GM18858 (cell line): Measurements from ENCODE around the gene NUB1.

Source experiments
- ATAC-seq: cut with Tn5 transposase; IDR thresholded peaks from one replicate; pipeline ENCODE4 v1.9.1; 2021; ENCODE audit not compliant: unreplicated experiment

NUB1 gene

GRCh38 chr7:151374726-151375125 lies 33.1 kb downstream of the NUB1 start:
- no peak for ATAC-seq

DNA sequence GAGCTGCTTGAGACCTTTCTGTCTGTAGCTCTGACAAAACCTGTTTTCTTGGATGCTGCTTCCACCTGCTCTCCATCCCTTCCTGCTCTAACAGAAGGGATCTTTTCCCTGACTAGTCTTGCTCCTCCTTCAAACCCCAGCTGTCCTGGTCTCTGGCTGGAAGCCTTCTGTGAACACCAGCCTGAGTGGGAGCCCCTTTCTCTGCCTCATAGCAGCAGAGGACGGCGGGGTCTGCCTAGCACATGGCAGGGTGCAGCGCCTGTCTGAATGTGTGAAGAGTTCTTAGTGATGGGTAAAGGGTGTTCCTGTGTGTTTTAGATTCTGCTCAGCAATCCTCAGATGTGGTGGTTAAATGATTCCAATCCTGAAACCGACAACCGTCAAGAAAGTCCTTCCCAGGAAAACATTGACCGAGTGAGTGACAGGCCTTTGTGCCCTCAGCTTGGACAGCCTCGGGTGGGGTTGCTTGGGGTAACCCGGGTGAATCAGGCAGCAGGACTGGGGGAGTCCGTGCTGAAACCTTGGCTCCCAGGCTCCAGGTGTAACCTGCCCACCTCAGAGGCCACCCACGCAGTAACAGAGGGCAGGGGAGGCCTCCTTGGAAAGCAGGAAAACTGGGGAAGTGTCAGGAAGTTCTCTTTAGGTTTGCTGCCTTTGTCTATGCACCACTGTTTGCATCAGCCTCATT lies 34.1 kb downstream of the NUB1 start:
- ATAC-seq: no peak

DNA sequence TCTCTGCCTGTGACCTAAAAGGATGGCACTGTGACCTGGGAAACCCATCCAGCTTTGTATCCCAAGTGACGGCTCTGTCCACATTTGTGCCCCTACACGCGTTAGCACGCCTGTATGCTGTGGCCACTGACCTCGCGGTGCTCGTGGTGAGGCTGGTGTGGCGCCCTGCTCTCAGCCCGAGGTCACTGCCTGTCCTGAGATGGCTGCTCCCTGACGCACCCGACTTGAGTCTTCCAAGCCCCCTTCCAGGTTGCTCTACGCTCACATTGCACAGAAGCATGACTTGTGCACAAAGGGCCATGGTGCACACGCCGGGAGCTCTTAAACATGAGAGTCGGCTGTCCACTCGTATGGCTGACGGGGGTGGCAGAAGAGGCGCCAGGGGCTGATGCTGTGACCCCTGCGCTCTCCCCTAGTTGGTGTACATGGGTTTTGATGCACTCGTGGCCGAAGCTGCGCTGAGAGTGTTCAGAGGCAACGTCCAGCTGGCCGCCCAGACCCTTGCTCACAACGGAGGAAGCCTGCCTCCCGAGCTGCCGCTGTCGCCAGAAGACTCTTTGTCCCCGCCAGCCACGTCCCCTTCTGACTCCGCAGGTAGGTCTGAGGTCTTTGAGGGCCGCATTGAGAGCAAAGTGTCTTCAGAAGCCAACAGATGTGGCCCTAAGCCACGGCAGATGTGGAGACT lies 34.7 kb downstream of the NUB1 start:
- no peak for ATAC-seq

DNA sequence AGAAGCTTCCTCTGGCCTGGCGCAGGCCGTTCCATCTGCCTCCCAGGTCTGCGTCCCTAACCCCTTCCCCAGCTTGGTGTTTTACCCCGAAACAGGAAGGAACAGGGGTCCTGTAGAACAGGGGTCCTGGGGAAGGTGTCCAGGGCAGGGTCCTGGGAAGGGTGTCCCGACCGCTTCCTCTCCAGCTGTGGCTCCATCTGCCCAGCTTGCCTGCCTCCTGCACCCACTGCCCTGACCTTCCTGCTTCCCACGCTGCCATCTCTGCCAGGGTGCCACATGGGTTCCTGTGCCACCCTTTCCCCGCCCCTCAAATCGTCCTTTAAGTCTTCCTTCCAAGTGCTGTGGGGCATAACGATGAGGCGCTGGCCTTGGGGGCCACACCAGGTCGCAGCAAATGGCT lies 35.8 kb downstream of the NUB1 start:
- ATAC-seq: no peak

DNA sequence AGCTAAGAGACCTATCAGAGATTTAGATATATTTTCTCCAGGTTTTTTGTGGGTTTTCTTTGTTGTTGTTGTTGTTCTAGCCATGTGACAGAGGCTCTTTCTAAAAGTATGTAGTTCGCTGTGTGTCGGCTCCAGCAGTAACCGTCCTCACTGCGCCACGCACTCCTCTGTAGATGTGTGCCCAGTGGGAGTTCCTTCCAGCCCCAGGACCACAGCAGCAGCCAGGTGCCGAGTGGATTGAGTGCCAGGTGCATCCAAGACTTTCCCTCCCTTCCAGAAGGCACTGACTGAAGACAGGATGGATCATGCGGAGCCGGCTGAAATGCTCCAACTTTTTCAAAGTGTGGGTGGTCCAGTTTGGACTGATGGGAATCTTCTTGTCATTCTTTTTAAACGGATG lies 36.4 kb downstream of the NUB1 start:
- ATAC-seq: no peak

GRCh38 chr7:151378496-151379192 lies 37.0 kb downstream of the NUB1 start:
- no peak for ATAC-seq

- no peak for ATAC-seq
Observed at GRCh38 chr7:151379193-151379520, 37.5 kb downstream of the NUB1 start.

DNA sequence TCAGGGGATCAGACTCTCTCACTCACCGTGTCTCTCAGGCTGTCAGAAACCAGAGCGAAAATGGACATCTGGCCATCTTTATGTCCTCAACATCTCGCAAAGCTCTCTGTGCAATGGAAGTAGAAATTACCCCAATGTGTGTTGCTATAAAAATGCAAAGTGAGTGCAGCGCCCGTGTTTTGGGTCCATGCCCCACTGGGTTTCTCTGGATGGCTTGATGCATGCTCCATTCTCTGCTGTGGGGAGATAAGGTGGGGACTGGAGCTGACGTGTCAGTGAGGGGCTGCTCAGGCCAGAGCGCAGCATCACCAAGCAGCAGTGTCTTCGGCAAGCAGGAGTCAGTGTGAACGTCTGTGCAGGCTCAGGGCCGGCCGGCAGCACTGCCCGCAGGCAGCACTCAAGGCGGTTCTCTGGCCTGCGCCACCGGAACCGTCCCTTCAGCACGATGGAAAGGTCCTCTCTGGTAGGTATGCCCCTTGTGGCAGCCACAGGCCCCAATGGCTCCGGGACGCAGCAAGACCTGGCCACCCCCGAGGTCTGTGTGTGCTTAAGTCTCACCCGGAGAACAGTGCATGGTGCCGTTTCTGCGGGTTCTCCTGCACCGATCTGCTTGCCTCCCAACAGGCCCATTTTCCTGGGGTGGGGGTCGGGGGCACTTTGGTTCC lies 38.1 kb downstream of the NUB1 start:
- ATAC-seq: no peak

DNA sequence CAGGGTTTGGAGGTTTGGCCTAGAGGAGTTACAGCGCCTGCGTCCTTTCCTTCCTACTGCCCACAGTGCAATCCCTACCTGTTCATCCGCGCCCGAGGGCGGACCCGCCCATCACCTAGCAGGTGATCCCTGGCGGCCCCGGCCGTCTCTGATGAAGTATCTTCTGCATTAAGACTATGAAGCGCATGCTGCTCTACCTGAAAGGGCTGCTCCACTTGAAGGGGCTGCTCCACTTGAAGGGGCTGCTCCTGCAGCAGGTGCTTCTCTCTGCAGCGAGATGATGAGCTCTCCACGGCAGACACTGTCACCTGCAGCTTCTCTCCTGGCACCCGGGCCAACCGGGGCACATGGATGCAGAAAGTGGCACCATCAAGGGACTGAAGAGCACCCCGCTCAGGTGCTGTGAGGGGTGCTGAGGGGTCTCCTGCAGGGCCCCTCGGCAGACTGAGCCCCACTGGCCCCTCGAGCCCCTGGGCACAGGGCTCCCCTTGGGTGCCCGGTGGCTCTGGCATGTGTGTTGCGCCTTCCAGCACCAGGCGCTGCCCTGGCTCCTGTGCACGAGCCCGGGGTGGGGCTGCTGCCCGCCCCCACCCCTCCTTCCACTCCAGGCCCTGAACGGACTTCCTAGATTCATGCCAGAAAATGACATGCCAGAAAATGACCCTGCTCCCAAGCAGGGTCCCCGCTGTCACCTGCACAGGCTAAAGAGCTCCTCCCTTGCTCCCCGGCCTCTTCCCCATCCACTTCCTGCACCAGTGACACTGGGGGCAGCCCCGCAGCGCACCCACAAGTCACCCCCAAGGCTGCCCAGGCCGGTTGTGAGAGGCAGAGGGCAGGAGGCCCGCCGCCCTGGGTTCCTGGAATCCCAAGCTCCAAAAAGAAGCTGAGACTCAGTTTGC lies 38.8 kb downstream of the NUB1 start:
- ATAC-seq: no peak

- ATAC-seq: no peak
Observed at GRCh38 chr7:151381098-151381347, 39.4 kb downstream of the NUB1 start.

DNA sequence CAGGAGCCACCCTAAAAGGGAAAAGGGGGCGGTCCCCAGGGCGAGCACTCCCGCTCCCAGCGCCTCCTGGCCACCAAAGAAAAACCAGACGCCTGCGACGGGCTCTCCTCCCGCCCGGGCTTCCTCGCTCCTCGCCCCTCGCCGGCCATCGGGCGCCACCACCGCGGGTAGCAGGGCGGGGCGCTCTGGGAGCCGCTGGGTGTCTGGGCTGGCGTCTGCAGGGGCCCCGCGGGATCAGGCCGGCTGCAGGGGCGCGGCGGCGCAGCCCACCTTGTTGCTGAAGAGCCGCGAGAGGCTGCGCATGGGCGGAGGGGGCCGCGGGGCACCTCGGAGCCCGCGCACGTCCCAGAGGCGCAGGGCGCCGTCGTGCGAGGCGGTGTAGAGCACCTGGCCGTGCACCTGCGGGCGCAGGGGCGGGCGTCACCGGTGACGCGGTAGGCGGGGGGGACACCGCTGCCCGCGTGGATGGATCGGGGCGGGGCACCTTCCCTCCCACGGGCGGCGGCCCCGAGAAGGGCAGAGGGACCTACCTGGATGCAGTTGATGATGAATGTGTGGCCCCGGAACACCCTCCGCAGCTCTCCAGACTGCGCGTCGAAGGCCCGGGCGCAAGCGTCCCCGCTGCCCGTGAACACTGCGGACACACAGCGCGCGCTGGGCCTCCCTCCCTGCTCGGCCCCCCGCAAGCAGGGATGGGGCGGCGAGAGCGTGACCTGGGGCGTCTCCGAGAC lies 39.9 kb downstream of the NUB1 start:
- ATAC-seq: no peak

- no peak for ATAC-seq
Observed at GRCh38 chr7:151382079-151382885, 40.7 kb downstream of the NUB1 start.

- ATAC-seq: no peak
Observed at GRCh38 chr7:151383638-151384351, 42.2 kb downstream of the NUB1 start.

DNA sequence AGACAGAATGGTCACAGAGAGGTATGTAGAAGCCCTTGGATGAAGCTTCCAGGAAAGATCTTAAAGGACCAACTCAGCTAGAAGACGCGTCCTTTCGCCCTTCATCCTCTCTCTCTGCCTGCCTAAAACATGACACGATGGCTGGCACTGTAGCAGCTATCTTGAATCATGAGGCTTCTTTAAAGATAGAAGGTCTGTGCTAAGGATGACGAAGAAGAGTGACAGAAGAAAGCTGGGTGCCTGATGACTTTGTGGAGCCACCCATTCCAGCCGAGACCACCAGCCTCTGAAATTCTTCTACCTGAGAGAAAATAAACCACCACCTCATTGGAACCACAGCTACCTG lies 42.7 kb downstream of the NUB1 start:
- no peak for ATAC-seq

DNA sequence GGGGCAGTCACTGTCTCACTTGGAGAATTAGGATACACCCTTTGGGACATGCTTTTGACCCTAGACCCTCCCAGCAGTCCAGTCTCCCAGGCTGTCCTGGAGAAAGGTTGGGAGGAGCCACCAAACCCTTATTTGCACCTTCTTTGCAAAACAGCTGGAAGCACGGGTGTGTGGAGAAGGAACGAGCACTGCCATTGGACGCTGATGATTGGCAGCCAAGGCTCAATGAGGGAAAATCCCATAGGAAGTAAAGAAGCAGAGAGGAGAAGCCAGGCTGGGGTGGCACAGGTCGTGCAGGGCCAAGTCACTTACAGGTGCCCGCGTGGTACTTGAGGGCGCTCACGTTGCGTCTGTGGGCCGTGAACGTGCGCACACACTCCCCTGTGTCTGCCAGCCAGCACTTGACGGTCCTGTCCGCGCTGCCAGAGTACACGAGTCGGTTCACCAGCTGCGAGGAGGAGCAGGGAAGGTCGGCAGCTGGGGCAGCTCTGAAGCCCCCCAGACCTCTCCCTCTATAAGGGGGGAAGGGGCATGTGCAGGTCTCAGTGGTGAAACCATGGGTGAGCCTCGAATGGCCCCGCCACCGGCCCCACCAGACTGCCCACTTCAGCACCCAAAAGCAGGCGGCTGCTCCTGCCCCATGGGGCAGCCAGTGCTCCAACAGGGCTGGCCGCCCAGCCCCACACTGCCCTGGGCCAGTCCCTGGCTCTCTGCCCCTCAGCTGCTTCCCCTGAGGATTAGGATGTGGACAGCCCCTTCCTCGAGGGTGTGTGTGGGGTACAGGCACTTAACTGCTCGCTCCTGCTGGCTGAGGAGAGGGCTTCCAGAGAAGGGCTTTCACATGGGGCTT lies 43.4 kb downstream of the NUB1 start:
- no peak for ATAC-seq

DNA sequence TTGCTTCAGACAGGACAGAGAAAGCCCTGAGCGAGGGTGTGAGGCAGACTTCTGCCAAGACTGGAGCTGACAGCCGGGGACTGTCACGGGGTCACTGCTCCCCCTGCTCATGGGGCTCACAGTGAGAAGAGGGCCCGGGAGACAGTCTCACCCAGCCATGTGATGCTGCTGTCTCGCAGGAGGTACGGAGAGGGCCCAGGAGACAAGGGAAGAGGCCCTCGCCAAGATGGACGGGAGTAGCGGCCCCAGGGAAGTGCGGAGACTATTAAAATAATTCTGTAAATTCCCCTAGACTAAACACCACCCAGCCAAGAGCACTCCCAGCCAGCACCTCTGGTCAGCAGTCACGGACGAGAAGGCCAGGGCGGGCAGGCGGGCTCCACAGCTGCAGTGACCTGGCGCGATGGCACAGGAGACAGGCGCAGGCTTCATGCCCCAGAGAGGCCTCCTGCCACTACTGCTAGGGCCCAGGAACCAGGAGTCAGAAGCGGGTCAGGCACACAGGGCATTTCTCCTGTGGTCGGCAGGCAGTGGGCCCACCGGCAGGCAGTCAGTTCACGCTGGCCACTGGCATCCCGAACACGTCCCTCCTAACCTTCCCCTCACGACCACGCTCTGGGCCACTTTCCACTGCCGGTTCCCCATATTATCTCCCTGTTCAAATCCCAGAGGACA lies 44.2 kb downstream of the NUB1 start:
- no peak for ATAC-seq

- ATAC-seq: no peak
Observed at GRCh38 chr7:151386301-151387160, 44.9 kb downstream of the NUB1 start.
